NCI-H1417 (cell line): ENCODE measurements around the gene C3orf85.
"Not testable (repeated sequence)": the region's sequence is repeated elsewhere in the genome, so short reads cannot be mapped to it uniquely, and the experiment has no call there.

Source experiments
- DNase-seq, 3 experiments: peaks; one replicate each; lab custom pipeline; 2025; lab: John Stamatoyannopoulos, UW

The C3orf85 gene

GRCh38 chr3:109136523-109136922 is at the start of gene C3orf85:
C3orf85 (plus strand) TSS chr3:109136719; CDS start chr3:109136848, 129 bp downstream.
- no peak for DNase-seq

GRCh38 chr3:109089265-109089664 is 47.3 kb upstream of the C3orf85 start:
- DNase-seq = no peak

GRCh38 chr3:109091846-109092245 is 44.7 kb upstream of the C3orf85 start:
- no peak for DNase-seq

GRCh38 chr3:109093561-109093960 is 43.0 kb upstream of the C3orf85 start:
- no peak for DNase-seq

GRCh38 chr3:109095166-109095565 is 41.4 kb upstream of the C3orf85 start:
- DNase-seq = no peak

- DNase-seq = peak; percentile 4 to 63 (median 29)
Measured at GRCh38 chr3:109098079-109098644, 38.4 kb upstream of the C3orf85 start.

GRCh38 chr3:109109574-109109973 is 26.9 kb upstream of the C3orf85 start:
- DNase-seq = no peak

GRCh38 chr3:109112946-109113760 is 23.4 kb upstream of the C3orf85 start:
- no peak for DNase-seq

GRCh38 chr3:109114746-109115145 is 21.8 kb upstream of the C3orf85 start:
- no peak for DNase-seq

GRCh38 chr3:109115451-109115850 is 21.1 kb upstream of the C3orf85 start:
- no peak for DNase-seq

GRCh38 chr3:109116031-109116430 is 20.5 kb upstream of the C3orf85 start:
- DNase-seq = peak in 1 of 3 experiments; percentile 29

GRCh38 chr3:109117939-109118338 is 18.6 kb upstream of the C3orf85 start, which contains the start of gene MORC1:
MORC1 (minus strand) TSS chr3:109118134; CDS start chr3:109118059, 75 bp downstream.
- no peak for DNase-seq

- no peak for DNase-seq
Measured at GRCh38 chr3:109118584-109118983, 17.9 kb upstream of the C3orf85 start.

GRCh38 chr3:109122690-109123089 is 13.8 kb upstream of the C3orf85 start:
- no peak for DNase-seq

GRCh38 chr3:109125902-109126301 is 10.6 kb upstream of the C3orf85 start:
- DNase-seq = peak in 1 of 3 experiments; percentile 6

- DNase-seq = no peak
Measured at GRCh38 chr3:109127553-109127952, 9.0 kb upstream of the C3orf85 start.

GRCh38 chr3:109131276-109131675 is 5.2 kb upstream of the C3orf85 start:
- DNase-seq = no peak

GRCh38 chr3:109132801-109133473 is 3.6 kb upstream of the C3orf85 start:
- DNase-seq = no peak

- DNase-seq = not testable (repeated sequence)
Measured at GRCh38 chr3:109133474-109133816, 3.1 kb upstream of the C3orf85 start.

- peak in 1 of 3 experiments; percentile 52 for DNase-seq
Measured at GRCh38 chr3:109137761-109138160, 1.2 kb downstream of the C3orf85 start.

GRCh38 chr3:109140318-109140717 is 3.8 kb downstream of the C3orf85 start:
- DNase-seq = no peak

GRCh38 chr3:109143646-109144045 is 7.1 kb downstream of the C3orf85 start:
- no peak for DNase-seq

GRCh38 chr3:109149078-109149477 is 12.6 kb downstream of the C3orf85 start:
- no peak for DNase-seq
